Neural cell (in vitro differentiated cells): ENCODE data around the gene CD247. TPM values are rescaled to one million over a fixed set of nuclear protein-coding genes. Genes with fewer than 3 reads are reported as not detected.

ENCODE experiments used
- H2AFZ ChIP-seq: fragments of 200-600, 300-800 bp; sonication (generic), shearing (Covaris generic); 2 replicates; pipeline ENCODE4 v1.6.0; 2014; ENCODE audit warnings: low read depth, mild to moderate bottlenecking, antibody characterized with exemption, low read length, moderate library complexity
- H3F3A ChIP-seq: fragments of 200-600 bp; shearing (Covaris generic); 2 replicates; pipeline ENCODE4 v1.6.1; 2016; ENCODE audit warnings: mild to moderate bottlenecking, moderate library complexity, mixed read lengths, antibody characterized with exemption, low read length; ENCODE audit not compliant: insufficient read depth, poor library complexity, severe bottlenecking
- H3K27ac ChIP-seq: fragments of 200-600, 300-800 bp; sonication (generic), shearing (Covaris generic); 2 replicates; pipeline ENCODE4 v1.5.1; 2014; ENCODE audit warnings: mild to moderate bottlenecking, low read length, moderate library complexity
- H3K27me3 ChIP-seq: fragments of 300-800, 200-600 bp; sonication (generic), shearing (Covaris generic); 2 replicates; pipeline ENCODE4 v1.6.0; 2014; ENCODE audit warnings: mild to moderate bottlenecking, low read depth, low read length, moderate library complexity; ENCODE audit not compliant: insufficient read depth
- H3K36me3 ChIP-seq: fragments of 300-800, 200-600 bp; sonication (generic), shearing (Covaris generic); 2 replicates; pipeline ENCODE4 v1.5.1; 2014; ENCODE audit warnings: mild to moderate bottlenecking, antibody characterized with exemption, low read length, moderate library complexity; ENCODE audit not compliant: insufficient read depth
- H3K4me2 ChIP-seq: fragments of 300-800, 200-600 bp; sonication (generic), shearing (Covaris generic); 2 replicates; pipeline ENCODE4 v1.6.0; 2014; ENCODE audit warnings: mild to moderate bottlenecking, low read length
- H3K4me3 ChIP-seq: fragments of 300-800, 200-600 bp; sonication (generic), shearing (Covaris generic); 2 replicates; pipeline ENCODE4 v1.5.1; 2014; ENCODE audit warnings: mild to moderate bottlenecking, low read length, moderate library complexity
- H3K79me2 ChIP-seq: fragments of 200-600 bp; shearing (Covaris generic); replicated peaks from 2 replicates; pipeline ENCODE4 v1.6.0; 2014; ENCODE audit warnings: mild to moderate bottlenecking, low read length, moderate library complexity; ENCODE audit not compliant: insufficient read depth
- H3K9ac ChIP-seq: fragments of 300-800, 200-600 bp; sonication (generic), shearing (Covaris generic); 2 replicates; pipeline ENCODE4 v1.6.1; 2016; ENCODE audit warnings: mild to moderate bottlenecking, low read length, mixed read lengths
- H3K9me2 ChIP-seq: fragments of 200-600 bp; shearing (Covaris generic); 2 replicates; pipeline ENCODE4 v1.6.1; 2016; ENCODE audit warnings: mild to moderate bottlenecking, low read length, mixed read lengths; ENCODE audit not compliant: insufficient read depth
- H3K9me3 ChIP-seq: fragments of 200-600, 300-800 bp; sonication (generic), shearing (Covaris generic); 2 replicates; pipeline ENCODE4 v1.6.1; 2016; ENCODE audit warnings: mild to moderate bottlenecking, mixed run types, low read length, moderate library complexity, mixed read lengths
- H4K20me1 ChIP-seq: fragments of 200-600 bp; shearing (Covaris generic); 2 replicates; pipeline ENCODE4 v1.6.1; 2016; ENCODE audit warnings: mild to moderate bottlenecking, mixed run types; ENCODE audit not compliant: insufficient read depth
- EP300 ChIP-seq: fragments of 450-650 bp; conservative IDR thresholded peaks from 2 replicates; pipeline ENCODE4 v1.6.1; 2014; ENCODE audit warnings: antibody characterized with exemption, mild to moderate bottlenecking, moderate library complexity; ENCODE audit not compliant: poor library complexity, severe bottlenecking
- EZH2 ChIP-seq: fragments of 200-600, 300-800 bp; shearing (Covaris generic), sonication (generic); IDR thresholded peaks from 2 replicates; pipeline ENCODE4 v1.6.1; 2014; ENCODE audit warnings: antibody characterized with exemption, low read length, borderline replicate concordance, mild to moderate bottlenecking; ENCODE audit not compliant: insufficient read depth, poor library complexity, severe bottlenecking
- MXI1 ChIP-seq: fragments of 450-650 bp; conservative IDR thresholded peaks from 2 replicates; pipeline ENCODE4 v1.6.1; 2014; ENCODE audit warnings: antibody characterized with exemption, mild to moderate bottlenecking; ENCODE audit not compliant: poor library complexity, severe bottlenecking
- POLR2AphosphoS5 ChIP-seq: IDR thresholded peaks from 2 replicates; pipeline ENCODE4 v1.6.1; 2012
- RAD21 ChIP-seq: fragments of 450-650 bp; conservative IDR thresholded peaks from 2 replicates; pipeline ENCODE4 v1.6.1; 2014; ENCODE audit warnings: antibody characterized with exemption, mild to moderate bottlenecking, moderate library complexity
- SMC3 ChIP-seq: fragments of 450-650 bp; conservative IDR thresholded peaks from 2 replicates; pipeline ENCODE4 v1.6.1; 2014; ENCODE audit warnings: antibody characterized with exemption, mild to moderate bottlenecking, moderate library complexity; ENCODE audit not compliant: poor library complexity
- TAF1 ChIP-seq: IDR thresholded peaks from 2 replicates; pipeline ENCODE4 v1.6.1; 2012; ENCODE audit warnings: low read depth
- polyA plus RNA-seq: library from polyadenylated mRNA; depleted of rRNA; stranded (reverse); fragments of >200 nt; gene quantifications from 2 replicates; pipeline ENCODE4 v1.2.3, GENCODE V29; 2014
- TF ChIP-seq, protein P1 (sequence below): IDR thresholded peaks from 2 replicates; pipeline ENCODE4 v1.6.1; 2012; ENCODE audit warnings: borderline replicate concordance
- TF ChIP-seq, protein P2 (sequence below): fragments of 450-650 bp; IDR thresholded peaks from 2 replicates; pipeline ENCODE4 v1.5.1; 2014; ENCODE audit warnings: antibody characterized with exemption, mild to moderate bottlenecking, moderate library complexity; ENCODE audit not compliant: poor library complexity, severe bottlenecking

CD247 gene
- polyA plus RNA-seq, 1 donor from 2014 or later, result not detected

DNA sequence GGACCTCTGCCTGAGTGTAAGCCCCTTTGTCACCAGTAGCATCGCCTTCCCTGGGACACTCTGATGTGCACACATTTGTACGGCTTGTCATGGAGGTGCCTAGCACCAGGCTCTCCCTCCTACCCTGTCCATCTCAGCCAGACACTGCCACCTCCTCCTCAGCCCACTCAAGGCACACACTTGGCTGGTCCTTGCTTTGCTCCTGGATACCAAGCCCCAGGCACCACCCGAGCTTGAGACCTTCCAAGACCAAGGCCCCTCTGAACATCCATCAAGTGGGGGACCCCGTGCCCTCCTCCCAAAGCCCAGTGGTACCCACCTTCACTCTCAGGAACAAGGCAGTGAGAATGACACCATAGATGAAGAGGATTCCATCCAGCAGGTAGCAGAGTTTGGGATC is 78.0 kb downstream of the CD247 start:
- Histone ChIP-seq H3K9ac (no peak overlapping the region), H3K27me3 (peaks cover 9% of the 10 kb centered on the region), H4K20me1 (no peaks in the 10 kb centered on the region), H3K4me3 (no peak overlapping the region), H3K4me2 (no peak overlapping the region), H3K36me3 (no peaks in the 10 kb centered on the region), H3K27ac (no peak overlapping the region), H3F3A (no peaks in the 10 kb centered on the region), H3K9me3 (peaks cover 4% of the 10 kb centered on the region), H3K9me2 (no peaks in the 10 kb centered on the region), H3K79me2 (no peaks in the 10 kb centered on the region), H2AFZ (no peak overlapping the region)
- TF ChIP-seq, protein P1, sequence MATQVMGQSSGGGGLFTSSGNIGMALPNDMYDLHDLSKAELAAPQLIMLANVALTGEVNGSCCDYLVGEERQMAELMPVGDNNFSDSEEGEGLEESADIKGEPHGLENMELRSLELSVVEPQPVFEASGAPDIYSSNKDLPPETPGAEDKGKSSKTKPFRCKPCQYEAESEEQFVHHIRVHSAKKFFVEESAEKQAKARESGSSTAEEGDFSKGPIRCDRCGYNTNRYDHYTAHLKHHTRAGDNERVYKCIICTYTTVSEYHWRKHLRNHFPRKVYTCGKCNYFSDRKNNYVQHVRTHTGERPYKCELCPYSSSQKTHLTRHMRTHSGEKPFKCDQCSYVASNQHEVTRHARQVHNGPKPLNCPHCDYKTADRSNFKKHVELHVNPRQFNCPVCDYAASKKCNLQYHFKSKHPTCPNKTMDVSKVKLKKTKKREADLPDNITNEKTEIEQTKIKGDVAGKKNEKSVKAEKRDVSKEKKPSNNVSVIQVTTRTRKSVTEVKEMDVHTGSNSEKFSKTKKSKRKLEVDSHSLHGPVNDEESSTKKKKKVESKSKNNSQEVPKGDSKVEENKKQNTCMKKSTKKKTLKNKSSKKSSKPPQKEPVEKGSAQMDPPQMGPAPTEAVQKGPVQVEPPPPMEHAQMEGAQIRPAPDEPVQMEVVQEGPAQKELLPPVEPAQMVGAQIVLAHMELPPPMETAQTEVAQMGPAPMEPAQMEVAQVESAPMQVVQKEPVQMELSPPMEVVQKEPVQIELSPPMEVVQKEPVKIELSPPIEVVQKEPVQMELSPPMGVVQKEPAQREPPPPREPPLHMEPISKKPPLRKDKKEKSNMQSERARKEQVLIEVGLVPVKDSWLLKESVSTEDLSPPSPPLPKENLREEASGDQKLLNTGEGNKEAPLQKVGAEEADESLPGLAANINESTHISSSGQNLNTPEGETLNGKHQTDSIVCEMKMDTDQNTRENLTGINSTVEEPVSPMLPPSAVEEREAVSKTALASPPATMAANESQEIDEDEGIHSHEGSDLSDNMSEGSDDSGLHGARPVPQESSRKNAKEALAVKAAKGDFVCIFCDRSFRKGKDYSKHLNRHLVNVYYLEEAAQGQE, result no peak
- TF ChIP-seq RAD21 (no peak), EP300 (no peak), TAF1 (no peak), POLR2AphosphoS5 (no peak), SMC3 (no peak), EZH2 (no peak), MXI1 (no peak)
- TF ChIP-seq, protein P2, sequence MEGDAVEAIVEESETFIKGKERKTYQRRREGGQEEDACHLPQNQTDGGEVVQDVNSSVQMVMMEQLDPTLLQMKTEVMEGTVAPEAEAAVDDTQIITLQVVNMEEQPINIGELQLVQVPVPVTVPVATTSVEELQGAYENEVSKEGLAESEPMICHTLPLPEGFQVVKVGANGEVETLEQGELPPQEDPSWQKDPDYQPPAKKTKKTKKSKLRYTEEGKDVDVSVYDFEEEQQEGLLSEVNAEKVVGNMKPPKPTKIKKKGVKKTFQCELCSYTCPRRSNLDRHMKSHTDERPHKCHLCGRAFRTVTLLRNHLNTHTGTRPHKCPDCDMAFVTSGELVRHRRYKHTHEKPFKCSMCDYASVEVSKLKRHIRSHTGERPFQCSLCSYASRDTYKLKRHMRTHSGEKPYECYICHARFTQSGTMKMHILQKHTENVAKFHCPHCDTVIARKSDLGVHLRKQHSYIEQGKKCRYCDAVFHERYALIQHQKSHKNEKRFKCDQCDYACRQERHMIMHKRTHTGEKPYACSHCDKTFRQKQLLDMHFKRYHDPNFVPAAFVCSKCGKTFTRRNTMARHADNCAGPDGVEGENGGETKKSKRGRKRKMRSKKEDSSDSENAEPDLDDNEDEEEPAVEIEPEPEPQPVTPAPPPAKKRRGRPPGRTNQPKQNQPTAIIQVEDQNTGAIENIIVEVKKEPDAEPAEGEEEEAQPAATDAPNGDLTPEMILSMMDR, result no peak

DNA sequence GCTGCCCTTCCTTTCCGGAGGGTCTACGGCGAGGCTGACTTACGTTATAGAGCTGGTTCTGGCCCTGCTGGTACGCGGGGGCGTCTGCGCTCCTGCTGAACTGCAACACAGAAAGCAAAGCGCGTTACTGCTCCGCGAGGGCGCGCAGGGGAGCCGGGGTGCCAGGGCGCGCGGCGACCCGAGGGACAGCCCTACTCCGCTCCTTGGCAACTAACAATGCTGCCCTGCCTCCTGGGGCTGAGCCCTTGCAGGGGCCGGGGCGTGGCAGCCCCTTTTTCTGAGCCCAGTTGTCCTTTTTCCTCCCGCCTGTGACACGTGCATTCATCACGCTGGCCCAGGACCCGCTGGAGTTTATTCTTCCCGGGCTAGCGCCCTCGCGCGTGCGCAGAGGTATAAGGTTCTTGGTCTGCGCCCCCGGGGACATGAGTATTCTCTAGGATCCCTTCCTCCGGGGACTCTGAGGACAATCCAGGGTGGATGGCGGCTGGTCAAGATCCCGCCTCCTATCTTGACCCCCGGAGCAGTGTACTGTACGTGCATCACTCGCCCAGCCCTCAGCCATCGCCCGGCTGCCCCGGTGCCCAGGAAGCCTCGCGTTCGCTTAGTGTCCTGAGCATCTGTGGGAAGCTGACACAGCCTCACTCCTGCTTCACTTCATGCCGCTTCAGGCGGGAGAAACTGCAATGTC is 78.9 kb downstream of the CD247 start:
- Histone ChIP-seq H3K4me3 (peak overlapping the region; percentile 70), H2AFZ (no peak overlapping the region), H3K27me3 (peaks cover 9% of the 10 kb centered on the region), H3K9ac (no peak overlapping the region), H3K79me2 (no peaks in the 10 kb centered on the region), H3K27ac (no peak overlapping the region), H3K9me2 (no peaks in the 10 kb centered on the region), H3K4me2 (no peak overlapping the region), H3F3A (no peaks in the 10 kb centered on the region), H3K9me3 (peaks cover 4% of the 10 kb centered on the region), H3K36me3 (no peaks in the 10 kb centered on the region), H4K20me1 (no peaks in the 10 kb centered on the region)
- TF ChIP-seq EZH2 (no peak), EP300 (no peak), RAD21 (no peak), POLR2AphosphoS5 (no peak), SMC3 (peak; percentile 33), TAF1 (no peak), MXI1 (peak; percentile 99)
- TF ChIP-seq, protein P1, result no peak
- TF ChIP-seq, protein P2, result peak; percentile 41
